Activated CD8-positive, alpha-beta T cell treated with anti-CD3 and anti-CD28 coated beads for 36 hours (primary cell): ENCODE results near the gene CBR1. TPM values are rescaled to one million over a fixed set of nuclear protein-coding genes. Genes with fewer than 3 reads are reported as not detected.

Experiments used
- ATAC-seq: fragments of 200-7000 bp; cut with Tn5 transposase; one replicate; pipeline ENCODE4 v1.10.0; 2021; ENCODE audit warnings: mild to moderate bottlenecking, moderate library complexity
- CTCF ChIA-PET: fragments of 350-600 bp; sonication (Branson Sonifier 250); formaldehyde crosslinking; loops from one replicate; lab custom pipeline; 2021; ENCODE audit warnings: antibody characterized with exemption; lab: Charles Lee
- POLR2A ChIA-PET: fragments of 350-600 bp; sonication (Branson Sonifier 250); formaldehyde crosslinking; loops from one replicate; lab custom pipeline; 2021; ENCODE audit warnings: antibody characterized with exemption; lab: Charles Lee
- DNase-seq: peaks from one replicate; pipeline ENCODE4 v3.0.0-alpha.2; 2020
- H3K27ac Mint-ChIP-seq: one replicate; pipeline ENCODE4 v1.8.0; 2021; ENCODE audit warnings: mild to moderate bottlenecking, mixed read lengths
- H3K27me3 Mint-ChIP-seq: one replicate; pipeline ENCODE4 v1.8.0; 2021; ENCODE audit warnings: mixed read lengths
- H3K36me3 Mint-ChIP-seq: one replicate; pipeline ENCODE4 v1.8.0; 2021; ENCODE audit warnings: low read depth, mixed read lengths
- H3K4me1 Mint-ChIP-seq: one replicate; pipeline ENCODE4 v1.8.0; 2021; ENCODE audit warnings: low read depth, mixed read lengths
- H3K4me3 Mint-ChIP-seq: one replicate; pipeline ENCODE4 v1.8.0; 2021; ENCODE audit warnings: mild to moderate bottlenecking, moderate library complexity, mixed read lengths
- H3K9me3 Mint-ChIP-seq: one replicate; pipeline ENCODE4 v1.8.0; 2021; ENCODE audit warnings: mixed read lengths
- CTCF ChIP-seq: fragments of 200-600 bp; IDR thresholded peaks from one replicate; pipeline ENCODE4 v1.8.0; 2022; ENCODE audit warnings: antibody characterized with exemption, mild to moderate bottlenecking
- intact Hi-C: fragments of 100-400 bp; cut with micrococcal nuclease; formaldehyde crosslinking; loops from one replicate; pipeline ENCODE4 v1.10.0; 2022
- total RNA-seq, 2 experiments: library from RNA; stranded (reverse); gene quantifications; one replicate each; pipeline ENCODE4 v1.2.3, GENCODE V29; 2021

Gene CBR1
- total RNA-seq, 2 experiments from 2014 or later, result 37.1 to 43.2 TPM

GRCh38 chr21:36063375-36064084 is 6.3 kb upstream of the CBR1 start:
- DNase-seq (no peak), ATAC-seq (no peak)
- CTCF ChIA-PET, result interaction anchor here (3.3 kb wide), 1 partner anchor 49 kb away, joined by 11 read pairs; no protein-coding TSS in a partner anchor
- H3K27ac Mint-ChIP-seq, result no peak overlapping the region
- H3K9me3 Mint-ChIP-seq, result no peaks in the 10 kb centered on the region
- TF ChIP-seq CTCF, result no peak
- H3K4me3 Mint-ChIP-seq, result no peak overlapping the region
- POLR2A ChIA-PET, result no interaction called here
- intact Hi-C loops, result no loop called here
- peaks cover 4% of the 10 kb centered on the region for H3K36me3 Mint-ChIP-seq
- peaks cover 22% of the 10 kb centered on the region for H3K4me1 Mint-ChIP-seq
- H3K27me3 Mint-ChIP-seq, result no peaks in the 10 kb centered on the region

GRCh38 chr21:36064085-36064460 is 5.8 kb upstream of the CBR1 start:
- peaks cover 4% of the 10 kb centered on the region for H3K36me3 Mint-ChIP-seq
- ATAC-seq (no peak), DNase-seq (no peak)
- no peak overlapping the region for H3K27ac Mint-ChIP-seq
- peaks cover 19% of the 10 kb centered on the region for H3K4me1 Mint-ChIP-seq
- POLR2A ChIA-PET, result no interaction called here
- H3K27me3 Mint-ChIP-seq, result no peaks in the 10 kb centered on the region
- H3K9me3 Mint-ChIP-seq, result peaks cover 5% of the 10 kb centered on the region
- CTCF ChIA-PET, result interaction anchor here (3.3 kb wide), 1 partner anchor 49 kb away, joined by 11 read pairs; no protein-coding TSS in a partner anchor
- H3K4me3 Mint-ChIP-seq, result no peak overlapping the region
- intact Hi-C loops, result no loop called here
- no peak for TF ChIP-seq CTCF

GRCh38 chr21:36065497-36066036 is 4.3 kb upstream of the CBR1 start:
- Mint-ChIP-seq H3K4me1 (peaks cover 28% of the 10 kb centered on the region), H3K4me3 (no peak overlapping the region), H3K27ac (peak overlapping the region; percentile 10), H3K27me3 (no peaks in the 10 kb centered on the region), H3K36me3 (peaks cover 16% of the 10 kb centered on the region), H3K9me3 (peaks cover 11% of the 10 kb centered on the region)
- ATAC-seq (peak; percentile 19), DNase-seq (peak; percentile 44)
- no peak for TF ChIP-seq CTCF
- POLR2A ChIA-PET, result interaction anchor here (0.7 to 1.1 kb wide), 2 partner anchors 45 to 254 kb away, joined by 3 to 5 read pairs; partner anchors contain the start of gene MORC3
- CTCF ChIA-PET, result interaction anchor here (0.7 to 3.3 kb wide), 3 partner anchors 47 to 61 kb away, joined by 3 to 11 read pairs (median 3); no protein-coding TSS in a partner anchor
- intact Hi-C loops, result no loop called here

- ChIA-PET CTCF (interaction anchor here (1.1 to 3.0 kb wide), 3 partner anchors 8 to 44 kb away, joined by 3 to 18 read pairs (median 6); partner anchors contain the start of gene SETD4), POLR2A (interaction anchor here (2.8 kb wide), 1 partner anchor 9 kb away, joined by 14 read pairs; the partner anchor contains the start of gene SETD4)
- no peak for DNase-seq
- peaks cover 47% of the 10 kb centered on the region for H3K4me1 Mint-ChIP-seq
- H3K9me3 Mint-ChIP-seq, result peaks cover 11% of the 10 kb centered on the region
- H3K4me3 Mint-ChIP-seq, result peak overlapping the region; percentile 84
- no peak for ATAC-seq
- no peak for TF ChIP-seq CTCF
- H3K36me3 Mint-ChIP-seq, result peaks cover 44% of the 10 kb centered on the region
- no peaks in the 10 kb centered on the region for H3K27me3 Mint-ChIP-seq
- intact Hi-C loops, result no loop called here
- peak overlapping the region; percentile 55 for H3K27ac Mint-ChIP-seq
Measured at GRCh38 chr21:36068748-36069398, 951 bp upstream of the CBR1 start.
